Activated CD8-positive, alpha-beta memory T cell treated with anti-CD3 and anti-CD28 coated beads, Interleukin-2, amount 10 ng/mL, durations not matched to agents 7 days and 5 days (primary cell): ENCODE results near the gene PGPEP1. TPM values are rescaled to one million over a fixed set of nuclear protein-coding genes. Genes with fewer than 3 reads are reported as not detected.
"Not testable (repeated sequence)": the region's sequence is repeated elsewhere in the genome, so short reads cannot be mapped to it uniquely, and the experiment has no call there.

Source experiments
- ATAC-seq: fragments of 150-1000 bp; cut with Tn5 transposase; one replicate; pipeline ENCODE4 v1.10.0; 2021; ENCODE audit warnings: moderate library complexity
- CTCF ChIA-PET: fragments of 350-600 bp; sonication (Branson Sonifier 250); formaldehyde crosslinking; loops from one replicate; lab custom pipeline; 2021; ENCODE audit warnings: antibody characterized with exemption; lab: Charles Lee
- DNase-seq: peaks from one replicate; pipeline ENCODE4 v3.0.0-alpha.2; 2020
- H3K27ac Mint-ChIP-seq: one replicate; pipeline ENCODE4 v1.8.0; 2021; ENCODE audit warnings: mild to moderate bottlenecking, mixed read lengths
- H3K27me3 Mint-ChIP-seq: one replicate; pipeline ENCODE4 v1.8.0; 2021; ENCODE audit warnings: mixed read lengths
- H3K36me3 Mint-ChIP-seq: one replicate; pipeline ENCODE4 v1.8.0; 2021; ENCODE audit warnings: mild to moderate bottlenecking, mixed read lengths
- H3K4me1 Mint-ChIP-seq: one replicate; pipeline ENCODE4 v1.8.0; 2021; ENCODE audit warnings: mixed read lengths
- H3K4me3 Mint-ChIP-seq: one replicate; pipeline ENCODE4 v1.8.0; 2021; ENCODE audit warnings: mild to moderate bottlenecking, moderate library complexity, mixed read lengths
- H3K9me3 Mint-ChIP-seq: one replicate; pipeline ENCODE4 v1.8.0; 2022; ENCODE audit warnings: low read depth, mixed read lengths
- total RNA-seq, 2 experiments: library from RNA; stranded (reverse); gene quantifications; one replicate each; pipeline ENCODE4 v1.2.3, GENCODE V29; 2021

The PGPEP1 gene
- total RNA-seq, 2 experiments from 2014 or later: 35.5 to 44.7 TPM

DNA sequence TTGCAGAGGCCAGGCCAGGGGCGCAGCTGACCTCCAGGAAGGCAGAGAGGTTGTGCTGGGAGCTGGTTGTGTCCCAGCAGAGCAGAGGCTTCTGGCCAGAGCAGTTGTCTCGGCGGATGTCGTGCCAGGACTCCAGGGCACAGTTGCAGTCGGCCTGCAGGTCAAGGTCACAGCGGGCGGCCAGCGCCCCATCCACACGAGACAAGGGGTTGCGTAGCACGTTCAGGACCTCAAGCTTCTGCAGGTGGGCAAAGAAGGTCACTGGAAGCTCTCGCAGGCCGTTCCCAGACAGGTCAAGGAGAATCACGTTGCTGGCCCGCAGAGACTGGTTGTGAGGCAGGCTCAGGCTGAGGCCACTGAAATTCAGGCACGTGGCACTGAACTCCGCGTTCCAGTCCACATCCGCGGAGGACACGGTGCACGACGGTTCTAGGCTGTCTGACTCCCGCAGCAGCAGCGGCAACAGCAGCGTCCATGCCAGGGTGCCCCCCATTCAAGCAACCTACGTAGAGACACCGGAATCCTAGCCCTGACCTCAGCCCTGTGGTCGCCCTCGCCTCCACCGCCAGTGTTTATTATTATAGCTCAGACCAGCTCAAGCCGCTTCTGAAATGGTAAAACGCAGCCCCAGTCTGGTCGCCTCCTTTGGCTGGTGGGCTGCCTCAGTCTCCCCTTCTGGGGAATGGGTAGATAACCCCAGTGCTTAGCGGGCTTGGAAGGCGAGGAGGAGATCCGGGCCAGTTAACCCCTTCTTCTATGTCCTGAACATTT, 56.3 kb downstream of the PGPEP1 start:
- ATAC-seq (no peak), DNase-seq (no peak)
- CTCF ChIA-PET: interaction anchor here (1.0 to 1.3 kb wide), 4 partner anchors 8 to 17 kb away, joined by 3 read pairs; no protein-coding TSS in a partner anchor
- Mint-ChIP-seq H3K4me3 (no peak overlapping the region), H3K27ac (no peak overlapping the region), H3K36me3 (no peaks in the 10 kb centered on the region), H3K9me3 (no peaks in the 10 kb centered on the region), H3K27me3 (peaks cover 22% of the 10 kb centered on the region), H3K4me1 (peaks cover 24% of the 10 kb centered on the region)

DNA sequence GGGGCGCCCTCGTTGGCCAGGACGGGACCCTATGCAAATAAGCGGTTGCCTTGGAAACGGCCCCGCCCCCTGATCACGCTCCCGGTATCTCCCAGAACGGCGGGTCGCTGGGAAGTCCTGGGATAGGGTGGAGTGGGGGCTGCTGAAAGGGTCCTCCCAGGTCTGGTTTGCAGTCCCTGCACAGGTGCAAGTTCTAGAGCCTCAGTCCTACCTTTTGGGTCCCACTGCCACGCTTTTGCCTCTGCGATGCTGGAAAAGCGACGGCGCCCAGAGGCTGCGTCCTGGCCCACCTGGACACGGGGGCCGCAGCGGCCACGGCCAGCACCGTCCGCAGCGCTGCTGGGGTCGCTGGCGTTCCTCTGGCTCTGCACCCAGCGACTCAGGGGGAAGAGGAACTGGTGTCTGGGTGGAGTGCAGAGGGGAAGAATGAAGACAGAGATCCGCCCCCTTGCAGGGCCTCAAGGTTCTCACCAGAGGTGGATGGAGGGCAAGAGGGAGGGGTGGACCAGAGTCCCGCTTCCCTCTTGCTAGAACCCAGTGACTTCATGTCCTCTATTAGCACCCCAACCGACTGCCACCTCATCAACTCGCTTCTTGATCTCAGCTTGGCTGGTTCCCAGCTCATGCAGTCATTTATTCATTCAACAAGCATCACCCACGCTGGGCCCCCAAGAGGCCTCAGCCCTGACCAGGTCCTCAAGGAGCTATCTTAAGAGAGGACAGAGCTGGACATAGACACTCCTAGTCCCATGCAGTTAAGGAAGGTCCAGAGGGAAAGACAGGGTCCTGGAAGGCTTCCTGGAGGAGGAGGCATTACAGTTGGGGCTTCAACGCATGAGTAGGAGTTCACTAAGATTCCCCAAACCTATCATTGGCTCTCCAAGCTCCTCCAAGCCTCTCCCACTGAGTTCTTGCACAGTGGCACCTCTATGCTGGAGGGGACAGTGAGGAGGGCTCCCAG, 57.1 kb downstream of the PGPEP1 start, which contains the start of gene LRRC25:
LRRC25 (minus strand) TSS at position 381 of the 961 bp plus-strand sequence. CDS start 659 bp downstream, outside the sequence.
- Mint-ChIP-seq H3K9me3 (no peaks in the 10 kb centered on the region), H3K4me3 (no peak within 1 kb of the TSS), H3K27me3 (peaks cover 22% of the 10 kb centered on the region), H3K36me3 (no peaks in the 10 kb centered on the region), H3K4me1 (peaks cover 25% of the 10 kb centered on the region), H3K27ac (no peak within 1 kb of the TSS)
- ATAC-seq (peak; percentile 47), DNase-seq (peak; percentile 47)
- CTCF ChIA-PET: interaction anchor here (0.9 to 7.6 kb wide), 4 partner anchors 9 to 54 kb away, joined by 3 to 77 read pairs (median 4); partner anchors contain the start of gene GDF15

GRCh38 chr19:18399008-18399407, 58.6 kb downstream of the PGPEP1 start:
- Mint-ChIP-seq H3K9me3 (no peaks in the 10 kb centered on the region), H3K27me3 (peaks cover 17% of the 10 kb centered on the region), H3K4me3 (no peak overlapping the region), H3K4me1 (peaks cover 20% of the 10 kb centered on the region), H3K36me3 (no peaks in the 10 kb centered on the region), H3K27ac (no peak overlapping the region)
- CTCF ChIA-PET: interaction anchor here (3.2 to 7.6 kb wide), 2 partner anchors 11 kb away, joined by 10 to 77 read pairs; partner anchors contain the start of gene GDF15
- DNase-seq: no peak
- no peak for ATAC-seq

- Mint-ChIP-seq H3K9me3 (no peaks in the 10 kb centered on the region), H3K36me3 (no peaks in the 10 kb centered on the region), H3K4me1 (peaks cover 20% of the 10 kb centered on the region), H3K27me3 (peaks cover 14% of the 10 kb centered on the region), H3K27ac (no peak overlapping the region), H3K4me3 (no peak overlapping the region)
- DNase-seq (no peak), ATAC-seq (peak; percentile 54)
- CTCF ChIA-PET: interaction anchor here (3.2 to 7.6 kb wide), 2 partner anchors 8 to 13 kb away, joined by 10 to 77 read pairs; partner anchors contain the start of gene GDF15
Measured at GRCh38 chr19:18401580-18402112, 61.2 kb downstream of the PGPEP1 start.

DNA sequence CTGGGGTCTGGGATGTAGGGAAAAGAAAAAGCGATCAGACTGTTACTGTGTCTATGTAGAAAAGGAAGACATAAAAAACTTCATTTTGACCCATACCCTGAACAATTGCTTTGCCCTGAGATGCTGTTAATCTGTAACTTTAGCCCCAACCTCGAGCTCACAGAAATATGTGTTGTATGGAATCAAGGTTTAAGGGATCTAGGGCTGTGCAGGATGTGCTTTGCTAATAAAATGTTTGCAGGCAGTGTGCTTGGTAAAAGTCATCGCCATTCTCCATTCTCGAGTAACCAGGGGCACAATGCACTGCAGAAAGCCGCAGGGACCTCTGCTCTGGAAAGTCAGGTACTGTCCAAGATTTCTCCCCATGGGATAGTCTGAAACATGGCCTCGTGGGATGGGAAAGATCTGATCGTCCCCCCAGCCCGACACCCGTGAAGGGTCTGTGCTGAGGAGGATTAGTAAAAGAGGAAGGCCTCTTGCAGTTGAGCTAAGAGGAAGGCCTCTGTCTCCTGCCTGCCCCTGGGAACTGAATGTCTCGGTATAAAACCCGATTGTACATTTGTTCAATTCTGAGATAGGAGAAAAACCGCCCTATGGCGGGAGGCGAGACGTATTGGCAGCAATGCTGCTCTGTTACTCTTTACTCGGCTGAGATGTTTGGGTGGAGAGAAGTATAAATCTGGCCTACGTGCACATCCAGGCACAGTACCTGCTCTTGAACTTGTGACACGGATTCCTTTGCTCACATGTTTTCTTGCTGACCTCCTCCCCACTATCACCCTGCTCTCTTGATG, 62.3 kb downstream of the PGPEP1 start:
- CTCF ChIA-PET: interaction anchor here (7.6 kb wide), 1 partner anchor 14 kb away, joined by 77 read pairs; the partner anchor contains the start of gene GDF15

GRCh38 chr19:18405754-18406153, 65.4 kb downstream of the PGPEP1 start:
- H3K9me3 Mint-ChIP-seq, DNase-seq, H3K36me3 Mint-ChIP-seq, H3K27me3 Mint-ChIP-seq, H3K27ac Mint-ChIP-seq, H3K4me3 Mint-ChIP-seq, ATAC-seq: not testable (repeated sequence)
- CTCF ChIA-PET: interaction anchor here (0.7 to 2.2 kb wide), 5 partner anchors 16 to 213 kb away, joined by 3 to 7 read pairs (median 4); partner anchors contain the start of gene MPV17L2
- peaks cover 22% of the 10 kb centered on the region for H3K4me1 Mint-ChIP-seq

More for the DNA sequence above, 62.3 kb downstream of the PGPEP1 start:
- peaks cover 16% of the 10 kb centered on the region for H3K4me1 Mint-ChIP-seq
- DNase-seq, ATAC-seq, H3K9me3 Mint-ChIP-seq, H3K4me3 Mint-ChIP-seq, H3K36me3 Mint-ChIP-seq, H3K27ac Mint-ChIP-seq: not testable (repeated sequence)
- H3K27me3 Mint-ChIP-seq: peaks cover 10% of the 10 kb centered on the region

GRCh38 chr19:18406749-18407148, 66.4 kb downstream of the PGPEP1 start:
- H3K27me3 Mint-ChIP-seq: peaks cover 4% of the 10 kb centered on the region
- no peak overlapping the region for H3K4me3 Mint-ChIP-seq
- ATAC-seq (no peak), DNase-seq (no peak)
- CTCF ChIA-PET: interaction anchor here (0.7 to 2.2 kb wide), 8 partner anchors 9 to 214 kb away, joined by 3 to 7 read pairs (median 4); partner anchors contain the start of genes GDF15, LRRC25, MPV17L2 and SSBP4
- H3K36me3 Mint-ChIP-seq: no peaks in the 10 kb centered on the region
- no peaks in the 10 kb centered on the region for H3K9me3 Mint-ChIP-seq
- no peak overlapping the region for H3K27ac Mint-ChIP-seq
- peaks cover 13% of the 10 kb centered on the region for H3K4me1 Mint-ChIP-seq

- DNase-seq (peak; percentile 48), ATAC-seq (peak; percentile 12)
- H3K27ac Mint-ChIP-seq: no peak overlapping the region
- CTCF ChIA-PET: interaction anchor here (4.1 to 13.2 kb wide), 2 partner anchors 12 to 130 kb away, joined by 24 to 127 read pairs; partner anchors contain the start of genes IQCN, JUND and SSBP4
- no peak overlapping the region for H3K4me3 Mint-ChIP-seq
- no peaks in the 10 kb centered on the region for H3K36me3 Mint-ChIP-seq
- peaks cover 4% of the 10 kb centered on the region for H3K27me3 Mint-ChIP-seq
- H3K4me1 Mint-ChIP-seq: peaks cover 11% of the 10 kb centered on the region
- no peaks in the 10 kb centered on the region for H3K9me3 Mint-ChIP-seq
Measured at GRCh38 chr19:18408053-18408476, 67.7 kb downstream of the PGPEP1 start.

DNA sequence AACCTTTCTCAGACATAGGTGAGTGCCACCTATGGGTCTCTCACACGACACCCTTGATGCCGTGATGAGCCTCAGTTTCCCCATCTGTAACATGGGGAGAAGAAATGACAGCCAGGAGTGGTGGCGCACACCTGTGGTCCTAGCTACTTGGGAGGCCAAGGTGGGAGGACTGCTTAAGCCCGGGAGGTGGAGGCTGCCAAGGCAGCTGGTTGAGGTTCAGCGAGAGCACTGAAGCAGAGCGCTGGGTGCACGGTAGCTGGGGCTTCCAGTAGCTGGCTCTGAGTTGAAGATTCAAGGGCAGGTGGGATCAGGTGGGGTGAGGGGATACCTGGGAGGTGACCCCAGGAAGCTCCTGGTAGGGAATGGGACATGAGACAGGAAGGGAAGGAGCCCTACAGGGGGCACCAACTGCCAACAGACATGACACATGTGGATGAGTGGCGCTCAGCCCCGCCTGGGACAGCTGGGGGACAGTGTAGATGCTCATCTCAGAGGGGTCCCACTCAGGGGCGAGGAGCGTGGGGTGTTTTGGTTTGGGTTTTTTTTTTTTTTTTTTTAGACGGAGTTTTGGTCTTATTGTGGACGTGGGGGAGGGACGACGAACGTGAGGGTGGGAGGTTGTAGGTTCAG, 72.3 kb downstream of the PGPEP1 start:
- Mint-ChIP-seq H3K36me3 (no peaks in the 10 kb centered on the region), H3K27ac (no peak overlapping the region), H3K4me1 (peaks cover 48% of the 10 kb centered on the region), H3K9me3 (no peaks in the 10 kb centered on the region), H3K27me3 (peaks cover 4% of the 10 kb centered on the region), H3K4me3 (no peak overlapping the region)
- DNase-seq (no peak), ATAC-seq (no peak)
- CTCF ChIA-PET: interaction anchor here (0.7 to 17.3 kb wide), 18 partner anchors 9 to 300 kb away, joined by 3 to 278 read pairs (median 4); partner anchors contain the start of genes GDF15, IQCN, JUND and LRRC25

DNA sequence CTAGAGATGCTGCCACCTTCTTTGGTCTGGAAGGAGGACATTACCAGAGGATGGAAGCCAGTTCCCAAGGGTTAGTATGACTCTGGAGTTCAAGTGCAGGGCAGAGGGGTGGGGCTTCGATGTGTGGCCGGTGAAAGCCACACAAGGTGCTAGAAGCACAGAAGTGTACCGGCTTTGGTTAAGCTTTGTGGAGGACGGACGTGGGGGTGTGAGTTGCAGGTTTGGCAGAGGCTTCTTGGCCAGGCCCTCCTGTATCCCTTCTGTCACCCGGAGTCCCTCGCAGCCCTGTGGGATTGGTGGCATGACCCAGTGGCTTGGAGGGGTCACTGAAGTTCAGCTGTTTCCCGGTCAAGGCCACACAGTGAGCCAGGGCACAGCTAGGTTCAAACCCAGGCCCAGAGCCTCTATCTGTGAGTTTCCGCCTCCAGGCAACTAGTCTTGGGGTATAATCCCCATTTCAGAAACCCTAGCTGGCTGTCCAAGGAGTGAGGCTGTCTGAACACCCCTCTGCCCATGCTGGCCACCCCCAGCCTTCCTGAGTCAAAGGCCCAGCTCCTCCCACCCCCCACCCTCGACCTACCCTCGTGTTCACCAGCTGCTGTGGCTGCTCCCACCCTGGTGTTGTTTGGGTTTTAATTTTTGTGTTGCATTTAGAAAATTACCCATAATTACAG, 74.2 kb downstream of the PGPEP1 start:
- DNase-seq (peak; percentile 80), ATAC-seq (no peak)
- no peak overlapping the region for H3K4me3 Mint-ChIP-seq
- no peaks in the 10 kb centered on the region for H3K9me3 Mint-ChIP-seq
- no peaks in the 10 kb centered on the region for H3K36me3 Mint-ChIP-seq
- peaks cover 8% of the 10 kb centered on the region for H3K27me3 Mint-ChIP-seq
- peaks cover 56% of the 10 kb centered on the region for H3K4me1 Mint-ChIP-seq
- CTCF ChIA-PET: interaction anchor here (0.7 to 17.3 kb wide), 18 partner anchors 8 to 222 kb away, joined by 3 to 278 read pairs (median 4); partner anchors contain the start of genes GDF15, IQCN, JUND and LSM4
- H3K27ac Mint-ChIP-seq: peak overlapping the region; percentile 85
